Kidney epithelial cell (primary cell): Measurements from ENCODE around the gene CEP170B. TPM values are rescaled to one million over a fixed set of nuclear protein-coding genes. Genes with fewer than 3 reads are reported as not detected.
"Not testable (repeated sequence)": the region's sequence is repeated elsewhere in the genome, so short reads cannot be mapped to it uniquely, and the experiment has no call there.

Experiments
- DNase-seq: peaks from one replicate; pipeline ENCODE4 v3.0.0-alpha.2; 2010; ENCODE audit warnings: low read depth
- H3K27me3 ChIP-seq: 2 replicates; pipeline ENCODE4 v1.6.0; 2011; ENCODE audit warnings: low read length; ENCODE audit not compliant: control insufficient read depth, insufficient read depth
- H3K36me3 ChIP-seq: 2 replicates; pipeline ENCODE4 v1.5.1; 2011; ENCODE audit warnings: low read length; ENCODE audit not compliant: control insufficient read depth, insufficient read depth
- H3K4me3 ChIP-seq: 2 replicates; pipeline ENCODE4 v1.5.1; 2011; ENCODE audit warnings: low read depth, mild to moderate bottlenecking, control low read depth, low read length
- CTCF ChIP-seq: IDR thresholded peaks from 2 replicates; pipeline ENCODE4 v1.5.1; 2011; ENCODE audit warnings: mild to moderate bottlenecking, moderate library complexity, low read length, control low read depth, inconsistent platforms; ENCODE audit not compliant: insufficient read depth, poor library complexity, severe bottlenecking
- total RNA-seq: library from RNA; depleted of rRNA; stranded (reverse); fragments of >200 nt; gene quantifications from 2 replicates; pipeline ENCODE4 v1.2.3, GENCODE V29; 2015

CEP170B gene
- total RNA-seq, 1 donor from 2014 or later = 51.9 TPM

- no peak for DNase-seq
- Histone ChIP-seq H3K27me3 (peaks cover 13% of the 10 kb centered on the region), H3K36me3 (no peaks in the 10 kb centered on the region), H3K4me3 (no peak overlapping the region)
- TF ChIP-seq CTCF = no peak
Observed at GRCh38 chr14:104852280-104852663, 12.8 kb upstream of the CEP170B start.

DNA sequence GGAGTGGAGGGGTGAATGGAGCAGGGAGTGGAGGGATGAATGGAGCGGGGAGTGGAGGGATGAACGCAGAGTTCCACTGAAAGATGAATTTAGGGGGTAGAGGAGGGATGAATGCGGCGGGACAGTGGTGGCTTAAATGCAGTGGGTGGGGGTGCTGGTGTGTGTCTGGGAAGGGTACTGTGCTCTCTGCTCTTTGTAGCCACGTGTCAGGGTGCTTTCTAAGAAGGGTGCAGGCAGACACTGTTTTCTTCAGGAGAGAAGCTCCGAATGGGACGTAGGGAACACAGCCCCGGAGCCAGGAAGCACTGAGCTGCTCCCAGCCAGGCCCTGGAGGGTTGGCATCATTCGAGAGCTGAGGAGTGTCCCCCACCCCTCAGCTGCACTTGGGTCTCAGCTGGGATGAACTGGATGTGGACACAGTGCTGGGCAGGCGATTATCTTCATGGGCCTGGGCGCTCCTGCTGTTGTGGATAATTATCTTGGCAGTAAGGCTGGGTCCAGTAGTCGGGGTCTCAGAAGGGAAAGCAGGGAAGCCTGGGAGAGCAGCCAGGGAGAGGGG lies 9.5 kb upstream of the CEP170B start:
- no peaks in the 10 kb centered on the region for H3K36me3 ChIP-seq
- no peak for TF ChIP-seq CTCF
- DNase-seq = no peak
- peaks cover 13% of the 10 kb centered on the region for H3K27me3 ChIP-seq
- H3K4me3 ChIP-seq = no peak overlapping the region

DNA sequence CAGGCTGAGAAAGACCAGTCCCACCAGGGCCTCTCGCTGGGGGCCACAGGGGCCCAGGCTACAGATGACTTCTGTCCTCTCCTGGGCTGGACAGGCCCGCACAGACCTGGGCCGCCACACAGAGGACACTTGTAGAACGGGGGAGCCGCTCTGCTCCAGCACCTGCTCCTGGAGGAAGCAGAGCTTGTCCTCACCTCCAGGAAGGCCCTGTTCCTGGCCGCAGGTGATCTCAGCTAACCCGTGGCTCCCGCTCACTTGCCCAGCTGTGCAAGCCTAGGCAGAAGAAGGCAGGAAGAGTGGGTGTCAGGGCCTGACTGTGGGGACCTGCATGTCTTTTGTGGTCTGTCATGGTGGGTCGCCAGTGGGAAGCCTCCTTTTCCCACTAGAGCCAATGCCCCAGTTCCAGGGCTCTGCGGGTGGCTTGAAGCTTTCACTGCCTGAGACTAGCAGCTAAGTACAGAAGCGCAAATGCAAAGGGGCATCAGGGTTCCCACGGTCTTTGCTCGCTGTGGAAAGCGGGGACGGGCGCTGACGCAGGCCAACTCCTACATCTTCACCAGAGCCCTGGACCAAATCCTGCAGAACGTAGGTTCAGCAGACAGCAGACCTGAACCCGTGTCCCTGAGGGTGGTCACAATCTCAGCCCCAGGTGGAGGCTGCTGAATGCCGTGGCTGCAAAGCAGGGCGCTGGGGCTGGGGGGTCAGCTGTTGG lies 8.8 kb upstream of the CEP170B start:
- DNase-seq = no peak
- no peak for TF ChIP-seq CTCF
- Histone ChIP-seq H3K36me3 (no peaks in the 10 kb centered on the region), H3K4me3 (no peak overlapping the region), H3K27me3 (peaks cover 13% of the 10 kb centered on the region)

DNA sequence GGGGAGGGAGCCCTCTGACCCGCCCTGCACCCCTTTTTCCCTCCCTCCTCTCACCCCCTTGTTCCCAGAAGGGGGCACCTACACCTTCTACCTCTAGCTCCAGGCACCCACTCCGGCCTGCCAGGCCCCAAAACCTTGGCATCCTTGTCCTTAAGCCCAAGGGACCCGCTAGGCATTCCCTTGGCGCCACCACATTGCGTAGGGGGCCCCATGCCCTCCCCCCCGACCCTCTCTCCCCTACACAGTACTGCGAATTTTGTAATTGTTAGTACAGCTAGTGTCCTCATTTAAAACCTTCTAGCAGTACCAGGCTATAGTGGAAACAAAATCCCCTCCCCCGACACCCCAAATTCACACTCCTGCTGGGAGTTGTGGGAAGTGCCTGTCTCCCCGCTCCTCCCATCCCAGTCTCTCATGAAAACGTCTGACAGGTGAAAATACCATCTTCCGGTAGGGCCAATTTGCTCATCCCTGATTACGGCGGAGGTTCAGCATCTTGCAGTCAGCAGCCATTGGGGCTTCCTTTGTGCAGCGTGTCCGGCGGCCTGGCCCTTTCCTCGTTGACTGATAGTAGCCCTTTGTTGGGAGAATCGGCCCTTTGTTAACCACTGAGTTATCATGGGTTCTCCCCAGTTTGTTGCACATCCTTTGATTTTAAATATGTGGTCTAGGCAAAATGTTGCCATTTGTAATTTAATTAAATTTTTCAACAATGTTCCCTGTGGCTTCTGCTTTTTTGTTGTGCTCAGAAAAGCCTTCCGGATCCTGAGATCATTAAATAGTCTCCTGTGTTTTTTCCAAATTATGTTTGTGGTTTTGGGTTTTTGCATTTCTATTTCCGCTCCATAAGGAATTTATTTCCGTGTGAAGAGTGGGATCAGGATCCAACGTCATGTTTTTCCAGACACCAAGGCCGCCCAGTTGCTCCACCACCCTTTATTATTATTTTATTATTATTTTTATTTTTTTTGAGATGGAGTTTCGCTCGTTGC lies 7.9 kb upstream of the CEP170B start:
- H3K27me3 ChIP-seq = peaks cover 7% of the 10 kb centered on the region
- no peak for TF ChIP-seq CTCF
- DNase-seq = no peak
- H3K4me3 ChIP-seq = no peak overlapping the region
- H3K36me3 ChIP-seq = no peaks in the 10 kb centered on the region

- DNase-seq = not testable (repeated sequence)
Observed at GRCh38 chr14:104857931-104858330, 7.1 kb upstream of the CEP170B start.

GRCh38 chr14:104858811-104859426 lies 6.1 kb upstream of the CEP170B start:
- no peak for TF ChIP-seq CTCF
- DNase-seq = no peak
- no peak overlapping the region for H3K4me3 ChIP-seq
- no peaks in the 10 kb centered on the region for H3K36me3 ChIP-seq
- no peaks in the 10 kb centered on the region for H3K27me3 ChIP-seq

More at GRCh38 chr14:104857931-104858330, 7.1 kb upstream of the CEP170B start:
- H3K4me3 ChIP-seq, H3K27me3 ChIP-seq, H3K36me3 ChIP-seq: not testable (repeated sequence)
